Fibroblast of skin of right quadriceps (primary cell): ENCODE measurements around the gene PCARE.
"Not testable (repeated sequence)": the region's sequence is repeated elsewhere in the genome, so short reads cannot be mapped to it uniquely, and the experiment has no call there.

Experiments
- DNase-seq: peaks from one replicate; pipeline ENCODE4 v3.0.0-alpha.2; 2013

The PCARE gene

DNA sequence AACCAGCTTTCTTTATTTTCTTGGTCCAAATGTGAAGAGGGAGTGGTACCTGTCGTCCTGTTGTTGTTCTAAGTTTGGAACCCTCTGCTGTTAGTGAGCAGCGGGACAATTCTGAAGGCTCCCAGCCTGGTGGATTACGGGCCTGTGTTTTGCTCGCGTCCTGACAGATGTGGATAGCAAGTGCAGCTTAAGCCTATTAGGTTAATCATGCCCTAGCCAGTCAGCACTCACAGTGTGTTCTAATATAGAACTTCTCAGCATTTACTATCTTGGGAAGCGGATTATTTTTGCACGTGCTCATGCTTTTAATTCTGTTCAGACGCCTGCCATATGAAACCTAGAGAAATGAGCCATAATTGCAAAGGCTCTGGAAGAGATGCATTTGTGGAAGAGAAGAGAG, at the start of gene PCARE:
PCARE (minus strand) TSS at position 113 of the 400 bp plus-strand sequence. CDS start 262 bp downstream, outside the sequence.
- no peak for DNase-seq

GRCh38 chr2:29123617-29124349, 49.5 kb upstream of the PCARE start:
- peak; percentile 88 for DNase-seq

GRCh38 chr2:29120846-29121245, 46.5 kb upstream of the PCARE start:
- no peak for DNase-seq

GRCh38 chr2:29119211-29119610, 44.9 kb upstream of the PCARE start:
- DNase-seq, result no peak

DNA sequence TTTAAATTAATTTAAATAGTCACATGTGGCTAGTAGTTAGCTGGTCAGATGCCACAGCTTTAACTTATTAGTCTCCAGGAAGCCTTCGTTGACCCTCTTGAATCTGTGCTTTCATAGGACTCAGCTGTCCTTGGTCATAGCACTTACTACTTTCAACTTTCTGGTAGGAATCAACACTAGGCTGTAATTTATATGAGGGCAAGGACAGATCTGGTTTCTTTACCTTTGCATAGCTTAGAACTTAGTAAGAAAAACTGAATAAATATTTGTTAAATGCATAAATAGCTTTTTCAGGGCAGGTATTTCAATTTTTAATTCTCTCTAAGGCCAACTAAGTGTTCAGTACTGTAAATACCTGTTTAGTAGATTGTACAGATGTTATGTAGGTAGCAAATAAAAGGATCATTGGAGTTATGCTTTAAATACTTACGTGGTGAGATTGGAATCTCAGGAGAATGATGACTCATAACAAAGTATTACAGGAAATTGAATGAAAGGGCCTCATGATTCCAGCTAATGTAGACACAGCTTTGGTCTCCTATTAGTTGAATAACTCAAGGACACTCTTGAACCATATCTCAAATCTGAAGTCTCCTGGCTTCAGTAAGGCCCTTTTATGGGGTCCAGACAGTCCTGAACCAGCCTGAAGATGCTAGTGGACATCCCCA, 43.4 kb upstream of the PCARE start:
- peak; percentile 68 for DNase-seq

- DNase-seq, result peak; percentile 57
Observed at GRCh38 chr2:29115797-29116781, 41.8 kb upstream of the PCARE start.

DNA sequence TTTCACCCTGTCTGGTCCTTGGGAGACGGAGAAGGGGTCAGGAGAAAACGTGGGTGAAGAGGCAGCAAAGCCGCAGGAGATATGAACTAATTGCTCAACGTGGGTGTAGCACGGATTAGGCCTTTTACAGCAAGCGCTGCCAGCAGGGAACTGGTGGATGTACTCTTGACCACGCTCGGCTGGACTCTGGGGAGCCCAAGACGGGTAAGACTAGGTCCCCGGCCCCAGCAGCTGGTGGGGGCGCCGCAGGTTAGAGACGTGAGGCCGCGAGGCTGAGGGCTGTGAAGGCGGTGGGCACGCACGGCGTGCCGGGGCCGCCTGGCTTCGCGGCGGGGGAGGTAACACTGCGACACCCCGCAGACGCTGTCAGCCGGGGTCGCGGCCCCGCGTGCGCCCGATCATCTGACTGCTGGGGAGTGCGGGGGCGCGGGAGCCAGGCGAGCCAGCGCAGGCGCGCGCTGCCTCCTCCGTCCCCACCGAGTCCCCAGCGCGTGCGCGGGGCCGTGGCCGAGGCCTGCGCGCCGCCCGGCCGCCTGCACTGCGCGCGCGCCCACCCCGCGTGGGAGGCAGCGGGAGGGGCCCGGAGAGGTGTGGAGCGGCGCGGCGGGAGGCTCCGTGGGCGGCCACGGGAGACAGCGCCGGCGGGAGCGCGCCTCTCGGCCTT, 40.8 kb upstream of the PCARE start, which contains the start of gene CLIP4:
CLIP4 (plus strand) TSS at position 470 of the 664 bp plus-strand sequence. CDS start 5,974 bp downstream, outside the sequence.
- DNase-seq, result peak; percentile 42

GRCh38 chr2:29114586-29114945, 40.2 kb upstream of the PCARE start:
- DNase-seq, result no peak

DNA sequence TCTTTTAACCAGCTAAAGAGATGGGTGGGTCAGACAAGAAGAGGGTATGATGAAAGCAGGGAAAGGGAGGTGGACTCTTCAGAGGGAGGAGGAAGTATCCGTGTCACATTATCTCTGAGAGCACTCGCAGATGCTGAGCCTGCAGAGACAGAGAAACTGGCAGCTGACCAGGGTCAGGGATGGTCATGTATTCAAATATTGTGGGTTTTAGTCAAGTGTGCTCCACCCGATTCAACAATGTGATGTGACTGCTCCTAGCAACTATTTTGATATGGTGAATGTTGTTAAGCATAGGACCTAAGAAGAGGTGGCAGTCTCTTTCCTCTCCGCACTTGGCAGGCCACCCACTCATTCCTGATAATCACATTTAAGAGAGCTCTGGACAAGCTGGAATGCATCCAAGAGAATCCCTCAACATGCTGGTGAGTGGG, 39.6 kb upstream of the PCARE start:
- DNase-seq, result peak; percentile 42

DNA sequence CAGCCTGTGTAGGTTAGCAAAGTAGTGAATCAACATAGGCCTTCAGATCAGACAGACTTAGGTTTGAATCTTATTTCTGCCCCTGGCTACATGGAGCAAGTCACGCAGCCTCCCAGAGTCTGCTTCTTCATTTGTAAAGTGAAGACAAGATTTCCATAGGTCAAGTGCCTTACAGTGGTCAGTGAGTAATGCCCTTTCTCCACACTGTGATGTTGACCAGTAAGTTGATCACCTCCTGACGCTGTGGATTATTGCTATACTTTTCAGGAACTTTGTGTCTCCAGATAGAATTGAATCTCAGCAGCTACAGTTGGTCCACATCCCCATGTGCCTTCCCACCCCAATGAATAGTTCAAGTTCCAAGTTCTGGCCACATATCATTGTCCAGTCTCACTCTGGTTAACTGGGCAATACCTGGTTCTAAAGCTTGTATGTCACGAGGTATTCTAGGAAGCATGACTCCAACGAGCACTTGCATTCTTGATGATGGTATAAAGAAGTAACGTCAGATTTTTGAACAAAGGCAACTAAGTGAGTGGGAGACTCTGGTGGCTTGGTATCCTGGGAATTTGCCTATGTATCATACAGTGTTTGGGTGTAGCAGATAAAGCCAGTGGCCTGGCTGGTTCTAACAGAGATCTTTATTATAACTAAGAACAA, 38.8 kb upstream of the PCARE start:
- DNase-seq, result no peak

GRCh38 chr2:29112379-29112778, 38.1 kb upstream of the PCARE start:
- no peak for DNase-seq

DNA sequence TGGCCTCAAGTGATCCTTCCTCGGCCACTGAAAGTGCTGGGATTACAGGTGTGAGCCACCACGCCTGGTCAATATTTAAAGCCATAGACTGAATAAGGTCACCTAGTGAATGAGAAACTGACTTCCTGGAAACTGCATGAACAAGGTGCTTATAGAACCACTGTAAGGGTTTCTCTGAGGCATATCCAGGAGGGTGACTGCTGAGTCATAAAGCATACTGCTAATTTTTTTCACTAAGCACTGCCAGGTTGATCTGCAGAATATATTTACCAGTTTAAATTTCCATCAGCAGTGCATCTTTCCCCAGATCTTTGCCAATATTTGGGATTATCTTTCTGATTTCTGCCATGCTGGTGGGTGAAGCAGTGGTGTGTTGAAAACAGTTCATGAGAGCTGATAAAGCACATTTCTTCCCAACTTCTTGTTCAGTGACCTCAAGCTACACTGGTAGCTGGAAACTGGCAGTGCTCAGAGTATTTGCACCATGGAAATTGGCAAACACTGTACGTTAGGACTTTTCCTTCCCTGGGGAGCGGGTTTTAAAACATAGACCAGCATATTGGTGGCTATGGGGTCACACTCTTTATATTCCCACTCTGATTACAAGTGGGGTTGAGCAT, 36.7 kb upstream of the PCARE start:
- DNase-seq, result no peak

DNA sequence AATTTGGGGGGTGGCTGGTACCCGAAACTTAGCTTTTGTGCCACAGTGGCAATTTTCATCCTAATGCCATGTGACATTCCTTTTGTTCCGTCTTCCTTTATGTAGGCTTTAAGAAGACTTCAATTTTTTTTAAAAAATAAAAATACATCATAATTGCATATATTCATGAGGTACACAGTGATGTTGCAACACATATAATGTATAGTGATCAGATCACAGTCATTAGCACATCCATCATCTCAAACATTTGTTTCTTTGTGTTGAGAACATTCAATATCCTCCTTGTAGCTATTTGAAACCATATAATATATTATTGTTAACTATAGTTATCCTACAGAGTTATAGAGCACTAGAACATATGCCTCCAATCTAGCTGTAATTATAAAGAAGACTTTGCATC, 34.9 kb upstream of the PCARE start:
- DNase-seq, result no peak

DNA sequence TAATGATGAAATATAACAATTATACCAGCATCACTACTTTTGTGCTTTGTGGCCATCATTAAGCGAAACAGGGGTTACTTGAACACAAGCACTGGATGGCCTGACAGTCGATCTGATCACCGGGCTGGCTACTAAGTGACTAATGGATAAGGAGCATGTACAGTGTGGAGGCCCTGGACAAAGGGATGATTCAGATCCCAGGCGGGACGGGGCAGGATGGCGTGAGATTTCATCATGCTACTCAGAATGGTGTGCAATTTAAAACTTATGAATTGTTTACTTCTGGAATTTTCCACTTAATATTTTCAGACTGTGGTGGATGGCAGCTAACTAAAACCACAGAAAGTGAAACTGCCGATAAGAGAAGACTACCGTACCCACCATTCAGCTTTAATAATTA, 33.9 kb upstream of the PCARE start:
- DNase-seq, result peak; percentile 84

DNA sequence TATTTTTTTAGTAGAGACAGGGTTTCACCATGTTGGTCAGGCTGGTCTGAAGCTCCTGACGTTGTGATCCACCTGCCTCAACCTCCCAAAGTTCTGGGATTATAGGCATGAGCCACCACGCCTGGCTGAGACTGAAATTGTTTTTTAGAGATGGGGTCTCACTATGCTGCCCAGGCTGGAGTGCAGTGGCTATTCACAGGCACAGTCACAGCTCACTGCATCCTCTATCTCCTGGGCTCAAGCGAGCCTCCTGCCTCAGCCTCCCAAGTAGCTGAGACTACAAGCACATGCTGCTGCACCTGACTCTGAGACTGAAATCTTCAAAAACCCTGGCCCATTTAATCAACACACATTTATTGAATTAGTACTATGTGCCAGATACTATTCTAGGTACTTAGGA, 33.2 kb upstream of the PCARE start:
- not testable (repeated sequence) for DNase-seq

DNA sequence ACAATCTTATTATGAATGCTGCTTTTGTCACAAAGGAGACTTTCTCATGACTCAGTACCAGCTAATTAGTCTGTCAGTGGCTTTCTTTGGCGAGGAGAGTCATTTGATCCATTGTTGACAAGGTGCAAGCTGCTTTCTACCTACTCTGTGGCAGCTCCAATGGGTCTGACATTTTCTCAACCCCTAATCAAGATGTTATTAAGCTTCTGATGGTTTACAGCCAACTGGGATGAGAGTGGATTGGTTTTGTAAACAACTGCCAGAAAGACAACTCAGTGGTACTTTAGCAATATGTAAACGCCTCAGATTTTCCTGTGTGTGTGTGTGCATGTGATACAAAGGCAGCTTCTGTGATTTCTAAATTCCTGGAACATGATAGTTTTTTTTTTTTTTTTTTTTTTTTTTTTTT, 32.7 kb upstream of the PCARE start:
- no peak for DNase-seq

- DNase-seq, result no peak
Observed at GRCh38 chr2:29106256-29106655, 31.9 kb upstream of the PCARE start.

- no peak for DNase-seq
Observed at GRCh38 chr2:29105375-29105774, 31.1 kb upstream of the PCARE start.

DNA sequence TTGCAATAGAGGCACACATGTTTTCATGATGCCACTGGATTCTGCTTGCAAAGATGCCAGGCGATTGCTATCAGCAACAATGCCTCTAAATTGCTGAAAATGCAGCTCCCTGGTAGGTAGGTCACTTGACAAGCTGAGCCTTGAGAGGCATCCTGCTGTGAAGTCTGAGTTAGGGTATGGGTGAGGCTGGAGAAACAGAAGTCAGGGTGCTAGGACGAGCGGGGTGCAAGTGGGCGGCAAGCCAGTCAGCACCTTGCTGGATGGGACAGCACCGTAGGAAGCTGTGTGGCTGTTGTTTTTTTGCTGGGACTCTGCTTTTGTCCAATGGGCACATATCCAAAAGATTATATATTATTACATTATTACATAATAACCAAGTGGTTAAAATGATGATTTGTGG, 30.4 kb upstream of the PCARE start:
- no peak for DNase-seq

DNA sequence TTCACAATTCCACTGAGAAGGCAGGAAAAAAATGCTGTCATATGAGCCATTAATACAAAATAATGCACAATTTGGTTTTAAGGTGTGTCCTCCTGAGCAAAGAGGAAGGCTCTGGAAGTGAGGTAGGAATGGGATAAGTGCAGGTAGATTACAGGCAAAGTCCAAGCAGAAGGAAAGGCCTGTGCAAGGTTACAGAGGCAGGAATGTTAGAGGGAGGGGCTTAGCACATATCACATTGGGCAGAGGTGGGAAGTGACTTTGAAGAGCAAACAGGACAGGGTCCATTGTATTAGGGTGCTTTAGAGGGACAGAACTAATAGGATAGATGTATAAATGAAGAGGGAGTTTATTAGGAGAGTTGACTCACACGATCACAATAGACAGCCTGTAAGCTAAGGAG, 26.2 kb upstream of the PCARE start:
- no peak for DNase-seq

DNA sequence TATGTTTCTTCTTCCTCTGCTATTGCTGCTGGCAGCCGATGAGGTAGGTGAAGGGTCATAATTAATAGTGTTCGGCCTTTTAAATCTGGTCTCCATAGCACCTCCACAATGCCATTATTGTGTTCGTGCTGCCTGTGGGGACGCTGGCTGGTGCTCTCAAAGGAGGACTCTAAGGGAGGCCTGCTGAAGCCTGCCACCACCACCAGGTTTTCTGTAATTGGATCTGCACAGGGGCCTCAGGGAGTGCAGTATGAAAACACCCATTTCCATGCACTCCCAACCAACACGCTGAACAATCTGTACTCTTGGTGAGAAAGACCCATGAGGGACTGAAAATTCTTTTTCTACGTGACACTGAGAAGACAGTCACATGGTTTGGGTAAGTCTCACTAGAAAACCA, 23.2 kb upstream of the PCARE start:
- DNase-seq, result no peak

DNA sequence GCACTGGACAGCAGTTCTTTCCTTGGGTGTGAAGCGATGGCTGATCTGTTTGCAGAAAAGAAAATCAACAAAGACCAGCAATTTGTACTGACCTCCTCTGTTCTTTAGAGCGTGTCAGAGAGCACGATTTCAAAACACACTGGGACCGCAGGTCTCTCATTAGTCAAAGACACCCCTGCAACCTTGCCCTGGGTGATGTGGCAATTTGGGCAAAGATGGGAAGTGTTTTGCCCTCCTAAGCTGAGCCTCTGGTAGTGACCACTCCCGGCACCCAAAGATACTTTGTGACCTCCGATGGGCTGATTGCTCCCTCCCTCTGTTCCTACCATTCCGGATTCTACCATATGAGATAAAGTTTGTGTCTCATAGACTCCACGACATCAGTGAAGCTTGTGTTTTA, 22.6 kb upstream of the PCARE start:
- no peak for DNase-seq
